ENCODE results near the gene TMBIM6. TPM values are rescaled to one million over a fixed set of nuclear protein-coding genes. Genes with fewer than 3 reads are reported as not detected.
"Not testable (repeated sequence)": the region's sequence is repeated elsewhere in the genome, so short reads cannot be mapped to it uniquely, and the experiment has no call there.

TMBIM6 gene
- polyA plus RNA-seq, 1 of the 3 experiments (the other 2 are of a cell fraction) = 290 TPM

- H3K36me3 ChIP-seq (replicated peaks in 1 of 2; ENCODE audit: control insufficient read depth in 1 of 2, insufficient read depth in 2 of 2, low read length in 1 of 2) = no peaks in the 10 kb centered on the region
- H3F3A ChIP-seq (replicated peaks; ENCODE audit: insufficient read depth) = peaks cover 5% of the 10 kb centered on the region
- H3K27me3 ChIP-seq (ENCODE audit: insufficient read depth) = no peaks in the 10 kb centered on the region; the same call in 1 of the 2 replicates
- WGBS (ENCODE audit: low lambda C conversion rate) = 29% methylated on average over 2 of the region's 2 CpGs
- no peak overlapping the region for H3K27ac ChIP-seq (ENCODE audit: low read depth in 2 of 2, low read length in 1 of 2)
- no peak overlapping the region for H3K9ac ChIP-seq
- ChIA-PET CTCF (interaction anchor here (0.7 to 22.7 kb wide), 5 partner anchors 9 to 71 kb away, joined by 3 to 590 read pairs (median 4); partner anchors contain the start of genes FMNL3 and TMBIM6), POLR2A (interaction anchor here (1.3 kb wide), 1 partner anchor 25 kb away, joined by 4 read pairs; no protein-coding TSS in a partner anchor)
- H4K20me1 ChIP-seq (ENCODE audit: insufficient read depth) = no peaks in the 10 kb centered on the region
- no peaks in the 10 kb centered on the region for H3K4me1 ChIP-seq (ENCODE audit: control insufficient read depth in 1 of 2, insufficient read depth in 2 of 2, low read depth in 1 of 2, low read length in 1 of 2)
- no peak overlapping the region for H2AFZ ChIP-seq (ENCODE audit: low read depth)
- no peaks in the 10 kb centered on the region for H3K9me3 ChIP-seq
- H3K9me2 ChIP-seq = no peaks in the 10 kb centered on the region
- TF ChIP-seq RAD21 (IDR thresholded peaks at IDR 0.05; ENCODE audit: low read length) (no peak), USF1 (IDR thresholded peaks at IDR 0.05; ENCODE audit: borderline replicate concordance, low read depth) (no peak), FOXJ3 (CRISPR knock-in tag; IDR thresholded peaks at IDR 0.05) (no peak), FOSL2 (IDR thresholded peaks at IDR 0.05; ENCODE audit: borderline replicate concordance, low read depth) (no peak), CHD2 (IDR thresholded peaks at IDR 0.05; ENCODE audit: low read length, partially characterized antibody) (no peak), SMC3 (IDR thresholded peaks at IDR 0.05; ENCODE audit: low read depth, low read length) (no peak), NFIC (IDR thresholded peaks at IDR 0.05; ENCODE audit: borderline replicate concordance) (no peak), RCOR1 (IDR thresholded peaks at IDR 0.05; ENCODE audit: low read length) (no peak), USF2 (IDR thresholded peaks at IDR 0.05; ENCODE audit: borderline replicate concordance, low read depth, low read length) (no peak), GABPA (IDR thresholded peaks at IDR 0.05; ENCODE audit: low read depth) (no peak), EZH2phosphoT487 (IDR thresholded peaks at IDR 0.05; ENCODE audit: borderline replicate concordance, low read depth) (no peak)
- no peak overlapping the region for H3K4me3 ChIP-seq (ENCODE audit: low read depth in 2 of 2, low read length in 1 of 2)
- no peak overlapping the region for H3K4me2 ChIP-seq
- no peaks in the 10 kb centered on the region for H3K79me2 ChIP-seq (ENCODE audit: insufficient read depth)
- DNase-seq = no peak
These were observed 24.8 kb upstream of the TMBIM6 start for GRCh38 chr12:49716553-49716952.

GRCh38 chr12:49717800-49718199 lies 23.6 kb upstream of the TMBIM6 start:
- CTCF ChIA-PET = interaction anchor here (0.7 to 22.7 kb wide), 4 partner anchors 10 to 72 kb away, joined by 3 to 590 read pairs (median 14); partner anchors contain the start of gene FMNL3

More at GRCh38 chr12:49717800-49718199, 23.6 kb upstream of the TMBIM6 start:
- H3K27ac ChIP-seq (ENCODE audit: low read depth in 2 of 2, low read length in 1 of 2); H3K4me3 ChIP-seq (ENCODE audit: low read depth in 2 of 2, low read length in 1 of 2); H3K9ac ChIP-seq; H2AFZ ChIP-seq (ENCODE audit: low read depth); H3K4me2 ChIP-seq; DNase-seq; POLR2A ChIA-PET; H3K36me3 ChIP-seq (replicated peaks in 1 of 2; ENCODE audit: control insufficient read depth in 1 of 2, insufficient read depth in 2 of 2, low read length in 1 of 2); H4K20me1 ChIP-seq (ENCODE audit: insufficient read depth); H3K27me3 ChIP-seq (ENCODE audit: insufficient read depth); H3K9me3 ChIP-seq; H3K79me2 ChIP-seq (ENCODE audit: insufficient read depth); H3F3A ChIP-seq (replicated peaks; ENCODE audit: insufficient read depth); H3K9me2 ChIP-seq; H3K4me1 ChIP-seq (ENCODE audit: control insufficient read depth in 1 of 2, insufficient read depth in 2 of 2, low read depth in 1 of 2, low read length in 1 of 2): not testable (repeated sequence)
- WGBS (ENCODE audit: low lambda C conversion rate) = 29% methylated on average over 3 of the region's 3 CpGs

All from SK-N-SH (cell line).